ENCODE results near the gene FLNA. TPM values are rescaled to one million over a fixed set of nuclear protein-coding genes. Genes with fewer than 3 reads are reported as not detected.

The FLNA gene, protein sequence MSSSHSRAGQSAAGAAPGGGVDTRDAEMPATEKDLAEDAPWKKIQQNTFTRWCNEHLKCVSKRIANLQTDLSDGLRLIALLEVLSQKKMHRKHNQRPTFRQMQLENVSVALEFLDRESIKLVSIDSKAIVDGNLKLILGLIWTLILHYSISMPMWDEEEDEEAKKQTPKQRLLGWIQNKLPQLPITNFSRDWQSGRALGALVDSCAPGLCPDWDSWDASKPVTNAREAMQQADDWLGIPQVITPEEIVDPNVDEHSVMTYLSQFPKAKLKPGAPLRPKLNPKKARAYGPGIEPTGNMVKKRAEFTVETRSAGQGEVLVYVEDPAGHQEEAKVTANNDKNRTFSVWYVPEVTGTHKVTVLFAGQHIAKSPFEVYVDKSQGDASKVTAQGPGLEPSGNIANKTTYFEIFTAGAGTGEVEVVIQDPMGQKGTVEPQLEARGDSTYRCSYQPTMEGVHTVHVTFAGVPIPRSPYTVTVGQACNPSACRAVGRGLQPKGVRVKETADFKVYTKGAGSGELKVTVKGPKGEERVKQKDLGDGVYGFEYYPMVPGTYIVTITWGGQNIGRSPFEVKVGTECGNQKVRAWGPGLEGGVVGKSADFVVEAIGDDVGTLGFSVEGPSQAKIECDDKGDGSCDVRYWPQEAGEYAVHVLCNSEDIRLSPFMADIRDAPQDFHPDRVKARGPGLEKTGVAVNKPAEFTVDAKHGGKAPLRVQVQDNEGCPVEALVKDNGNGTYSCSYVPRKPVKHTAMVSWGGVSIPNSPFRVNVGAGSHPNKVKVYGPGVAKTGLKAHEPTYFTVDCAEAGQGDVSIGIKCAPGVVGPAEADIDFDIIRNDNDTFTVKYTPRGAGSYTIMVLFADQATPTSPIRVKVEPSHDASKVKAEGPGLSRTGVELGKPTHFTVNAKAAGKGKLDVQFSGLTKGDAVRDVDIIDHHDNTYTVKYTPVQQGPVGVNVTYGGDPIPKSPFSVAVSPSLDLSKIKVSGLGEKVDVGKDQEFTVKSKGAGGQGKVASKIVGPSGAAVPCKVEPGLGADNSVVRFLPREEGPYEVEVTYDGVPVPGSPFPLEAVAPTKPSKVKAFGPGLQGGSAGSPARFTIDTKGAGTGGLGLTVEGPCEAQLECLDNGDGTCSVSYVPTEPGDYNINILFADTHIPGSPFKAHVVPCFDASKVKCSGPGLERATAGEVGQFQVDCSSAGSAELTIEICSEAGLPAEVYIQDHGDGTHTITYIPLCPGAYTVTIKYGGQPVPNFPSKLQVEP (N-terminal part only)
- total RNA-seq: 100 to 1,000 TPM; 416 to 675 (median 622) TPM

DNA sequence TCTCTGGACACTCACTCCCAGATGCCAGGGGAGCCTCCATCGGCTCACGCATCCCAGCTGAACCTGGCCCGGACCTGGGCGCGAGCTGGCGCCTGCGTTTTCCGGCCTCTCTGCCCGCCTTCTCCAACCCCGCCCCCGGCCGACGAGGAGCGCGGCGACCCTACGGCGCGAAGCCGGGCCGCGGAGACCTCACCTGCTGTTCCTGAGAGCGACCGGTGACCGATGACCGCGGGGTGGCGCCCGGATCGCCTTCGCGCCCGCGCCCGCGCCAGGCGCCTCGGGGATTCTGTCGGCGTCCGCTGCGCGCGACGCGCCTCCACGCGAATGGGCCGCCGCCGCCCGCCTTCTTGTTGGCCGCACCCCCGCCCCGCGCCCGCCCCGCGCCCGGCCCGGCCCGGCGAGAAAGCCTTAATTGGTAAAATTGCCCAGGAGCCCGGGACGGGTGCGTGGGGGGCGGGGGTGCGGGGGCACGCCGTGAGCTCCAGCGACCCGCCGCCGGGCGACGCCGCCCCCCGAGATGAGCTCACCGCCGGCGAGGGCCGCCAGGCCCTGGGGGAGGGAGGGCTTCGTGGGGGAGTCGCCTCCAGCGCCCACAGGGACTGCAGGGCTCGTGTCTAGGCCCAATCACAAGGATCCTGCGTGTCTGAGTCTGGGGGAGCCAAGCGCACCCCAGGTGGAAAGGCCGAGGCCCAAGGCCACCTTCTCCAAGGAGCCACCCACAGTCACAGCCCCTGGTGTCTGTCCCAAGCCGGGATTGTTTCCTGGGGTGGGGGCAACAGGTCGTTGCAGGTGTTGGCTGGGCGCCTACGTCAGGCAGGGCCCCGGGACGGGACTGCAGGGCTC, at the start of gene FLNA:
FLNA (minus strand) TSS at position 322 of the 843 bp plus-strand sequence. CDS start 3,389 bp downstream, outside the sequence.
- peak within 1 kb of the TSS; percentile 91 to 92 for H3K27ac ChIP-seq
- H3K36me3 ChIP-seq: no peaks in the 10 kb centered on the region
- peak within 1 kb of the TSS; percentile 38 to 79 (median 68) for H3K4me3 ChIP-seq
- H3K4me1 ChIP-seq: no peaks in the 10 kb centered on the region
- DNase-seq (ENCODE audit: low spot score in 2 of 2): peak in 1 of 2 donors; percentile 37
- peaks cover 0 to 22% of the 10 kb centered on the region in 2 donors for H3K27me3 ChIP-seq
- H3K9me3 ChIP-seq: no peaks in the 10 kb centered on the region
- intact Hi-C loops (cut with DNase I; ENCODE audit: low total_unique reads): no loop called here
- TF ChIP-seq POLR2A (IDR thresholded peaks at IDR 0.05) (no peak), POLR2AphosphoS5 (IDR thresholded peaks at IDR 0.05) (peak in 1 of 3 donors; percentile 14)

- H3K9me3 ChIP-seq: no peaks in the 10 kb centered on the region
- DNase-seq (ENCODE audit: low spot score in 2 of 2): no peak
- H3K36me3 ChIP-seq: no peaks in the 10 kb centered on the region
- no peak overlapping the region for H3K4me3 ChIP-seq
- H3K27ac ChIP-seq: no peak overlapping the region
- H3K27me3 ChIP-seq: peaks cover 0 to 17% of the 10 kb centered on the region in 2 donors
- H3K4me1 ChIP-seq: no peaks in the 10 kb centered on the region
- intact Hi-C loops (cut with DNase I; ENCODE audit: low total_unique reads): no loop called here
- TF ChIP-seq POLR2A (IDR thresholded peaks at IDR 0.05): no peak
- no peak for TF ChIP-seq POLR2AphosphoS5 (IDR thresholded peaks at IDR 0.05)
- TF ChIP-seq, protein P1, sequence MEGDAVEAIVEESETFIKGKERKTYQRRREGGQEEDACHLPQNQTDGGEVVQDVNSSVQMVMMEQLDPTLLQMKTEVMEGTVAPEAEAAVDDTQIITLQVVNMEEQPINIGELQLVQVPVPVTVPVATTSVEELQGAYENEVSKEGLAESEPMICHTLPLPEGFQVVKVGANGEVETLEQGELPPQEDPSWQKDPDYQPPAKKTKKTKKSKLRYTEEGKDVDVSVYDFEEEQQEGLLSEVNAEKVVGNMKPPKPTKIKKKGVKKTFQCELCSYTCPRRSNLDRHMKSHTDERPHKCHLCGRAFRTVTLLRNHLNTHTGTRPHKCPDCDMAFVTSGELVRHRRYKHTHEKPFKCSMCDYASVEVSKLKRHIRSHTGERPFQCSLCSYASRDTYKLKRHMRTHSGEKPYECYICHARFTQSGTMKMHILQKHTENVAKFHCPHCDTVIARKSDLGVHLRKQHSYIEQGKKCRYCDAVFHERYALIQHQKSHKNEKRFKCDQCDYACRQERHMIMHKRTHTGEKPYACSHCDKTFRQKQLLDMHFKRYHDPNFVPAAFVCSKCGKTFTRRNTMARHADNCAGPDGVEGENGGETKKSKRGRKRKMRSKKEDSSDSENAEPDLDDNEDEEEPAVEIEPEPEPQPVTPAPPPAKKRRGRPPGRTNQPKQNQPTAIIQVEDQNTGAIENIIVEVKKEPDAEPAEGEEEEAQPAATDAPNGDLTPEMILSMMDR (IDR thresholded peaks at IDR 0.05): no peak
Measured at GRCh38 chrX:154420402-154420756, 45.9 kb upstream of the FLNA start.

- DNase-seq (ENCODE audit: low spot score in 2 of 2): no peak
- H3K9me3 ChIP-seq: no peaks in the 10 kb centered on the region
- TF ChIP-seq, protein P1 (IDR thresholded peaks at IDR 0.05): no peak
- TF ChIP-seq POLR2AphosphoS5 (IDR thresholded peaks at IDR 0.05) (no peak), POLR2A (IDR thresholded peaks at IDR 0.05) (no peak)
- no peaks in the 10 kb centered on the region for H3K4me1 ChIP-seq
- intact Hi-C loops (cut with DNase I; ENCODE audit: low total_unique reads): no loop called here
- no peak overlapping the region for H3K4me3 ChIP-seq
- no peaks in the 10 kb centered on the region for H3K36me3 ChIP-seq
- peaks cover 0 to 17% of the 10 kb centered on the region in 2 donors for H3K27me3 ChIP-seq
- H3K27ac ChIP-seq: no peak overlapping the region
Measured at GRCh38 chrX:154419688-154420401, 45.4 kb upstream of the FLNA start.

DNA sequence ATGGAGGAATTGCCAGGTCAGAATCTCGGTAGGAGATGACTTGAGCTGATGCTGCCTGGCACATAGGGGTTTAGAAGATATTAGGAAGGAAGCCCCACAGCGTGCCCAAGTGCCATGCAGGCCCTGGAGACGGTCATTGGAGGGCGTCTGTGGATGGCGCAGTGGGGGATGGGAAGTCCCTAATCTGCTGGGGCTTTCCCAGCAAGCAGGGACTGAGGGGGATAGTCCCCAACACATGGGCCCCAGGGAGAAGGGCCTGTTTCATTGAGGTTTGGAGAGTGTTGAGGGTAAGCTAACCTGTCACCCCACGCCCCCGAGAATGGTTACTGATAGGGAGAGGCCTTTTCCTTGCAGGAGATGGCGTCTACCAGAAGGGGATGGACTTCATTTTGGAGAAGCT, 44.8 kb upstream of the FLNA start:
- no peaks in the 10 kb centered on the region for H3K9me3 ChIP-seq
- no peak for DNase-seq (ENCODE audit: low spot score in 2 of 2)
- no peak overlapping the region for H3K4me3 ChIP-seq
- intact Hi-C loops (cut with DNase I; ENCODE audit: low total_unique reads): no loop called here
- no peak overlapping the region for H3K27ac ChIP-seq
- peaks cover 0 to 17% of the 10 kb centered on the region in 2 donors for H3K27me3 ChIP-seq
- no peaks in the 10 kb centered on the region for H3K36me3 ChIP-seq
- TF ChIP-seq POLR2A (IDR thresholded peaks at IDR 0.05) (no peak), POLR2AphosphoS5 (IDR thresholded peaks at IDR 0.05) (no peak)
- TF ChIP-seq, protein P1 (IDR thresholded peaks at IDR 0.05): no peak
- no peaks in the 10 kb centered on the region for H3K4me1 ChIP-seq

Data from breast epithelium (tissue), 4 donors.